ENCODE data around the gene TIMP3.

Gene TIMP3

DNA sequence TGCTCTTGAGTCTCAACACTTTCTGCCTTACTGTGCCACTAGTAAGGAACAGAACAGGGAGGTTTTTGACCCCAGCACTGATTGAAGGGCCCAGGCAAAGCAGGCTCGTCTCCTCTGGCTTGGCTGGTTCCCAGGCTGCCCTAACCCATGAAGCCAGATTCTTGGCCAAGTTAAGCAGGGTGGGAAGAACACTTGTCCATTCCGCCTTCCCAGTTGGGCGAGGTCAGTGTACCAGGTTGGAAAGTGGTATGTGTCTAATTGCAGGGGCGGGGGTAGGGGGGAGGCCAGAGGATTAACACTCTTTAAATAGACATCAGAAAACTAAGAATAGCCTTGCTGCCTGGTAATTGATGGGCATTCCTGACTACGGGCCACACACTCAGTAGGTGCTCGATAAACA, 14.4 kb downstream of the TIMP3 start:
- ChIA-PET CTCF (interaction anchor here (1.6 to 1.8 kb wide), 2 partner anchors 19 to 21 kb away, joined by 4 to 6 read pairs; no protein-coding TSS in a partner anchor), POLR2A (no interaction called here)
- H3K4me3 ChIP-seq (ENCODE audit: low read depth, low read length) = no peak overlapping the region
- H3K27ac ChIP-seq (ENCODE audit: extremely low read depth, low read depth, low read length) = no peak overlapping the region
- no peaks in the 10 kb centered on the region for H3K36me3 ChIP-seq (ENCODE audit: control insufficient read depth in 2 of 2, insufficient read depth in 1 of 2, low read length in 2 of 2)
- 0 out of 2 replicates have a peak, but pooled peaks have one; percentile 21 for TF ChIP-seq SP7 (tag by site-specific recombination; IDR thresholded peaks at IDR 0.05)
- no peak for TF ChIP-seq ZFP69B (tag by site-specific recombination; IDR thresholded peaks at IDR 0.05)
- TF ChIP-seq KLF1 (tag by site-specific recombination; IDR thresholded peaks at IDR 0.05) = peak; percentile 58
- H3K4me1 ChIP-seq (ENCODE audit: control insufficient read depth, insufficient read depth, low read length) = no peaks in the 10 kb centered on the region
- H3K9me3 ChIP-seq (ENCODE audit: control insufficient read depth, insufficient read depth, low read depth, low read length) = no peaks in the 10 kb centered on the region

GRCh38 chr22:32817137-32817730, 15.7 kb downstream of the TIMP3 start:
- Histone ChIP-seq H3K4me3 (ENCODE audit: low read depth, low read length) (no peak overlapping the region), H3K9me3 (ENCODE audit: control insufficient read depth, insufficient read depth, low read depth, low read length) (no peaks in the 10 kb centered on the region), H3K4me1 (ENCODE audit: control insufficient read depth, insufficient read depth, low read length) (no peaks in the 10 kb centered on the region), H3K27ac (ENCODE audit: extremely low read depth, low read depth, low read length) (no peak overlapping the region), H3K36me3 (ENCODE audit: control insufficient read depth in 2 of 2, insufficient read depth in 1 of 2, low read length in 2 of 2) (no peaks in the 10 kb centered on the region)
- ChIA-PET CTCF (interaction anchor here (0.6 to 0.9 kb wide), 4 partner anchors 17 to 847 kb away, joined by 3 to 6 read pairs (median 3); no protein-coding TSS in a partner anchor), POLR2A (interaction anchor here (0.8 kb wide), 1 partner anchor 15 kb away, joined by 4 read pairs; the partner anchor contains the start of gene TIMP3)
- TF ChIP-seq ZNF2 (tag by site-specific recombination; IDR thresholded peaks at IDR 0.05) (no peak), ZNF239 (tag by site-specific recombination; IDR thresholded peaks at IDR 0.05) (peak; percentile 90)

DNA sequence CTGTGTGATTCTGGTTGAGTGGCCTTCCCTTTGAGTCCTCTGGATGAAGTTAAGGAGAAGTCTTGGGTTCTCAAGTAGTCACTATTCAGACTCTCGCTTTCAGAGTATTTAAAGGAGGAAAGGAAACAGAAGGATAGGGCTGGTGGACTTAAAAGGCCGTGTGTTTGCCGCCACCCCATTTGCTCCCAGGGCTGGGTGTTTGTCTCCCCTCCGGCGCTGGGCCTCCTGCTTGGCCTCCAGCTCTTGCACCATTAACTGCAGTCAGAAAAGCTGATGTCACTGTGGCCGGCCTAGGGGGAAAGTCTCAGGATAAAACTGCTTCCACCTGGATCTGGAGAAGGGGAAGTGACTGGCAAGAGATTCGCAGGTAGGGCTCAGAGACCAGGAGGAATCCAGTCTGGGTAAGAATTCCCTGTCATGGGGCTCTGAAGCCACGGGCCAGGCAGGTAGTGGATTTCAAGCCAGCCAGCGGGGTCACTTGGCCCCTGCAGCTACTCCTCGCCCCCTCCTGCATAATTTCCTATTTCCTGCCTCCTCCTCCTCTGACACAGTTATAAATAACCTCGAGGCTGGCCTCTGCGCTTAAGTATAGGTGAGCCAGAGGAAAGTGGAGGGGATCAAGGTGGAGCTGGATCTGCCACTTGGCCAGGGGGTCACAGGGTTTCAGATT, 17.1 kb downstream of the TIMP3 start:
- TF ChIP-seq ZNF785 (tag by site-specific recombination; IDR thresholded peaks at IDR 0.05) (no peak), IKZF3 (tag by site-specific recombination; IDR thresholded peaks at IDR 0.05) (no peak), ZNF514 (tag by site-specific recombination; IDR thresholded peaks at IDR 0.05) (no peak), ZNF561 (tag by site-specific recombination; IDR thresholded peaks at IDR 0.05; ENCODE audit: borderline replicate concordance) (no peak), ZNF311 (tag by site-specific recombination; IDR thresholded peaks at IDR 0.05; ENCODE audit: borderline replicate concordance) (no peak)
- ChIA-PET POLR2A (interaction anchor here (0.6 kb wide), 1 partner anchor 81 kb away, joined by 3 read pairs; no protein-coding TSS in a partner anchor), CTCF (interaction anchor here (0.6 to 0.7 kb wide), 3 partner anchors 120 to 168 kb away, joined by 3 read pairs; no protein-coding TSS in a partner anchor)
- H3K4me1 ChIP-seq (ENCODE audit: control insufficient read depth, insufficient read depth, low read length) = no peaks in the 10 kb centered on the region
- no peaks in the 10 kb centered on the region for H3K9me3 ChIP-seq (ENCODE audit: control insufficient read depth, insufficient read depth, low read depth, low read length)
- H3K27ac ChIP-seq (ENCODE audit: extremely low read depth, low read depth, low read length) = no peak overlapping the region
- no peaks in the 10 kb centered on the region for H3K36me3 ChIP-seq (ENCODE audit: control insufficient read depth in 2 of 2, insufficient read depth in 1 of 2, low read length in 2 of 2)
- no peak overlapping the region for H3K4me3 ChIP-seq (ENCODE audit: low read depth, low read length)

GRCh38 chr22:32819120-32819519, 17.6 kb downstream of the TIMP3 start:
- Histone ChIP-seq H3K9me3 (ENCODE audit: control insufficient read depth, insufficient read depth, low read depth, low read length) (no peaks in the 10 kb centered on the region), H3K4me1 (ENCODE audit: control insufficient read depth, insufficient read depth, low read length) (no peaks in the 10 kb centered on the region), H3K36me3 (ENCODE audit: control insufficient read depth in 2 of 2, insufficient read depth in 1 of 2, low read length in 2 of 2) (no peaks in the 10 kb centered on the region), H3K27ac (ENCODE audit: extremely low read depth, low read depth, low read length) (no peak overlapping the region), H3K4me3 (ENCODE audit: low read depth, low read length) (no peak overlapping the region)
- no peak for TF ChIP-seq RBAK (tag by site-specific recombination; IDR thresholded peaks at IDR 0.05)
- 0 out of 2 replicates have a peak, but pooled peaks have one; percentile 6 for TF ChIP-seq ZNF664 (tag by site-specific recombination; IDR thresholded peaks at IDR 0.05)
- POLR2A ChIA-PET = no interaction called here
- CTCF ChIA-PET = interaction anchor here (0.7 to 1.0 kb wide), 3 partner anchors 22 to 167 kb away, joined by 3 read pairs; no protein-coding TSS in a partner anchor

Measured in HEK293 (cell line).